HG03066 (cell line): ENCODE results near the gene CDKL2.
"Not testable (repeated sequence)": the region's sequence is repeated elsewhere in the genome, so short reads cannot be mapped to it uniquely, and the experiment has no call there.

Source experiments
- ATAC-seq: cut with Tn5 transposase; IDR thresholded peaks from one replicate; pipeline ENCODE4 v1.9.1; 2021; ENCODE audit warnings: low read depth; ENCODE audit not compliant: unreplicated experiment

CDKL2 gene

DNA sequence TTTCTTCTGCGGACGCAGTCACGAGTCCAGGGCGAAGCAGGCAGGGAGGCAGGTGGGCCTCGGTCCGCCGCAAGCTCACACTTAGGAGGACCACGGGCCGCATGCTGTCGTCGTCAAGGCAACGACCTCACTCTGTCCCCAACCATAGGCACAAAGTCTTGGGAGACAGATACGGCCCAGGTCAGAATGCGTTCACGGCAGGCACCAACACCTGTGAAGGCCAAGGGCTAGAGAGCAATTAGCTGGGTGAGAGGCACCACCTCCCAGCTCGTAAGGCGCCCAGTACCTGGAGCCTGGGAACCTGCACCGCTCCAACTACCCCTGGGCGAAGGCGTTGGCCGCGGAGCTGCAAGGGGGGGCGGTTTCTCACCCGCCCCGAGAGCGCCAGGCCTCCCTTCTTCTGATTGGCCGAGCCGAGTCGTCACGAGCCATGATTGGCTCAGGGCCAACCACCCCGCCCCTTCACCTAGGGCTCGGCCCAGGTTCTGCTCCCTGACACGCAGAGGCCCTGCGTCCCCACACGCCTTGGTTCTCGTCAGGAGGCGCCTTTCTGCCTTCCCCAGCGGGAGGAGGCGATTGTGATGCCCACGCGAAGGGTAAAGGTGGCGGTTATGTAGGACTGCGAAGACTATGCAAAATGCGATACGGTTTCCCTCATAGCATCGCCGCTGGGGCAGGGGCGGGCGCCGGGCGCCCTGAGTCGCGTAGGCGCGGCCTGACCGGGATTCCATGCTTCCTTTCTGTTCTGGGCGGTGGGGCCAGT, at the start of gene CDKL2:
CDKL2 (minus strand) TSS at position 355 of the 763 bp plus-strand sequence. CDS start 4,540 bp downstream, outside the sequence.
- ATAC-seq, result peak; percentile 99

DNA sequence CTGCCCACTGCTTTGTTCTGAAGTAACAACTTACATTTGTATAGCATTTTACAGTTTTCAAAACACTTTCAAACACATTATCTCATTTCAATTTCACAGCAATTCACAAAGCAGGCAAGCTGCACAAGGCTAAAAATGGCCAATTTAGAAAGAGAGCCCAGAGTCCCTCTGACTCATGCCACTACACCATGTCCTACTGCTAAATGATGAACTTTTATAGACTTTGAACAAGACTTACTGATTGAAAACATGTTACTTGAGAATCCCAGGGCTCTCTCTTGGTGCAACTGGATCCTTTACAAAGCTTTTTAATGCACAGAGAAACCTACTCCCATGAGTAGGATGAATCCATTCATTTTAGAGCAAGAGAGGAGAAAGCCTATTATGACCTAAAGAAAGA, 48.6 kb upstream of the CDKL2 start:
- ATAC-seq, result no peak

- ATAC-seq, result no peak
Measured at GRCh38 chr4:75678473-75678872, 48.1 kb upstream of the CDKL2 start.

- ATAC-seq, result no peak
Measured at GRCh38 chr4:75675004-75675531, 44.7 kb upstream of the CDKL2 start.

DNA sequence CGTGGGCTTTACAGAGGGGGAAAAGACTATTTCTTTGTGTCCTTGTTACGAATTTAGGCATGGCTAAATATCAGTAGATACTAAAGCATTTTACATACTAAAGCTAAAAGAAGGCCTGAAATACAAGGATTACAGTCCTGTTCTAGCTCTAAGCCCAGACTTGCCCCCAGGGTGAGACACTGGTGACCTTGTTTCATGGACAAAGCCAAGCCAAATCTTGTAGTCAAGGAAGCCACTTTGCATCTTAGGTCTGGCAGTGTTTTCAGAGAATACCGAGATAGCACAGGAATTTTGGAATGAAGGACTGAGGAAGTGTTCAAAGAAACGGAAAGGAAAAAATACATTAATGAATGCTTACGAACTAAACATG, 43.6 kb upstream of the CDKL2 start:
- ATAC-seq, result no peak

GRCh38 chr4:75673027-75673958, 43.0 kb upstream of the CDKL2 start, which contains the start of gene G3BP2:
Gene G3BP2, minus strand, starts transcription at chr4:75673411. Its CDS starts 11,386 bp downstream, at chr4:75662025.
- peak; percentile 93 for ATAC-seq

GRCh38 chr4:75672461-75673026, 42.2 kb upstream of the CDKL2 start:
- ATAC-seq, result peak; percentile 27

- ATAC-seq, result no peak
Measured at GRCh38 chr4:75671802-75672421, 41.6 kb upstream of the CDKL2 start.

- no peak for ATAC-seq
Measured at GRCh38 chr4:75668596-75668995, 38.3 kb upstream of the CDKL2 start.

DNA sequence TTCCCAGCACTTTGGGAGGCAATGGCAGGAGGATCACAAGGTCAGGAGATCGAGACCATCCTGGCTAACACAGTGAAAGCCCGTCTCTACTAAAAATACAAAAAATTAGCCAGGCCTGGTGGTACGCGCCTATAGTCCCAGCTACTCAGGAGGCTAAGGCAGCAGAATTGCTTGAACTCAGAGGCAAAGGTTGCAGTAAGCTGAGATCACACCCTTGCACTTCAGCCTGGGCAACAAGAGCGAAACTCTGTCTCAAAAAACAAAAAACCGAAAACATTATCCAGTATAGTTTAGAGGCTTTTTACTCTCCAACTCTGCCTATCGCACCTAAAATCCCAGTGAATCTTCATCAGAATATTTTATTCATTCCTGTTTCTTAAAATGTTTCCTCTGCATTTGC, 37.3 kb upstream of the CDKL2 start:
- ATAC-seq, result not testable (repeated sequence)

DNA sequence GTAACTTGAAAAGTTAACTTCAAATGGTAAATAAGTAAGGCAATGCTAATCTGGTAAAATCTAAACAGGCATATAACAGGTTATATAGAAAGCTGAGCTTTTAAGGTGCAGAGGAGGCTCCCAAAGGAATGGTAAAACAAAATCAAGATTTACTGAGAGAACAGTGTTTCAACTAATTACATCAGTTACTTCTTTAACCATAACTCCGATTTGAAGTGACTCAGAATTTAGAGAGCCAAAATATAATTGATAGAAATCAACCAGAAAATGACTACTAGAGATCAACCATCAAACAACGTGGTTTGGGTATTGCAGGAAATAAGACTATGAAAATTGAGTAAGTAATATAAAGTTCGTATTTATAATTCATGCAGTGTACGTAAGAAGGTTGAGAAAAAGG, 36.0 kb upstream of the CDKL2 start:
- no peak for ATAC-seq

- not testable (repeated sequence) for ATAC-seq
Measured at GRCh38 chr4:75664604-75665003, 34.3 kb upstream of the CDKL2 start.

DNA sequence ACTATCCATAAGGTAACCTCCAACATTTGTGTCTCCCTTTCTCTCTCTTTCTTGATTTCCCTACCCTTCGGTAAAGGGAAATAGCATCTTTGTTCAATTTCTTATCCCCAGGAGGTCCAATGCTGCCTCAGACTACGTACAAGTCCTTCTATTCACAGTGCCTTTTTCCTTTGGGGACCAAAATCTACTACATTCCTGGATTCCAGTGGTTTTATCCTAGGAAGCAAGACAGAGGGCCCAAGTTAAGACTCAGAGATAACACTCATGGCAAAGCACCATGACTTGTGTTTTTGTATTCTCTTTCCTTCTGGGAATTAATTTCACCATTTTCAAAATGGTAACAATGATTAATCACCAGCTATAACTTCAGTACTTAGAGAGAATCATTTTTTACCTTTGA, 32.3 kb upstream of the CDKL2 start:
- no peak for ATAC-seq

GRCh38 chr4:75660491-75660890, 30.2 kb upstream of the CDKL2 start:
- no peak for ATAC-seq

GRCh38 chr4:75659512-75660031, 29.2 kb upstream of the CDKL2 start:
- no peak for ATAC-seq

GRCh38 chr4:75658876-75659275, 28.5 kb upstream of the CDKL2 start:
- ATAC-seq, result no peak

DNA sequence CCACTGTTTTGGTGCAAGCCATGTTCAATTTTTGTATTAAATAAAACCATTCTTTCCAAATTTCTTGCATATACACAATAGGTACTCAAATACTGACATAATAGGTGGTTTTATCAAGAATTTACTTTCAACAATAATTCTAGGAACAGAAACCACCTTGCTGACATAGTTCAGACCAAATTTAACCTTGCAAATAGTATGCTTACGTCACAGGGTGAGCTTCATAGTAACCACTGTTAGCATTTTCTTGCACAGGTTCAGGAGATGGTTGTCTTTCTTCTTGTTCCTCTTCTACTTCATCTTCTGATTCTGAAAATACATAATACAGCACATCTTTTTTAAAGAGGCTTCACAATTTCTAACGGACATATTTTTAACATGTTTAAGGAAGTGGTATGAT, 25.2 kb upstream of the CDKL2 start:
- ATAC-seq, result no peak

GRCh38 chr4:75654905-75655304, 24.6 kb upstream of the CDKL2 start:
- no peak for ATAC-seq

- no peak for ATAC-seq
Measured at GRCh38 chr4:75653845-75654503, 23.6 kb upstream of the CDKL2 start.

GRCh38 chr4:75644095-75644494, 13.8 kb upstream of the CDKL2 start:
- no peak for ATAC-seq
